GM06990 (cell line): Measurements from ENCODE around the gene COMMD2.

ENCODE experiments used
- DNase-seq: peaks from one replicate; pipeline ENCODE4 v3.0.0-alpha.2; 2011; ENCODE audit not compliant: insufficient read length; ENCODE audit errors: extremely low read depth
- H3K27me3 ChIP-seq: replicated peaks from 2 replicates; pipeline ENCODE4 v1.6.0; 2011; ENCODE audit warnings: low read length; ENCODE audit not compliant: control insufficient read depth, insufficient read depth
- H3K36me3 ChIP-seq: 2 replicates; pipeline ENCODE4 v1.5.1; 2011; ENCODE audit warnings: low read length; ENCODE audit not compliant: control insufficient read depth, insufficient read depth
- H3K4me3 ChIP-seq: replicated peaks from 2 replicates; pipeline ENCODE4 v1.5.1; 2011; ENCODE audit warnings: low read depth, mild to moderate bottlenecking, control low read depth, low read length
- TF ChIP-seq, protein P1 (sequence below): IDR thresholded peaks from 2 replicates; pipeline ENCODE4 v1.5.1; 2011; ENCODE audit warnings: low read length, control low read depth, mild to moderate bottlenecking, inconsistent platforms; ENCODE audit not compliant: insufficient read depth, poor library complexity, severe bottlenecking

COMMD2 gene

DNA sequence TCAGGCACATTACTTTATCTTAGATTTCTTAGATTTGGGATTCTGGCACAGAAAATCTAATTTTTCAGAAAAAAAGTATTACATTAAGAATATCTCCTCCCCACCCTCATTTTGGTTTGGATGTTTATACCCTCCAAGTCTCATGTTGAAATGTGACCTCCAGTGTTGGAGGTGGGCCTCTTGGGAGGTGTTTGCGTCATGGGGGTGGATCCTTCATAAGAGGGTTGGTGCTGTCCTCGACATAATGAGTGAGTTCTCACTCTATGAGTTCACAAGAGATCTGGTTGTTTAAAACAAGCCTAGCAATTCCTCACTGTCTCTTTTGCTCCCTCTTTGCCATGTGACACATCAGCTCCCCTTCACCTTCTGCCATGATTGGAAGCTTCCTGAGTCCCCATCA, 48.8 kb downstream of the COMMD2 start:
- Histone ChIP-seq H3K27me3 (no peaks in the 10 kb centered on the region), H3K36me3 (no peaks in the 10 kb centered on the region), H3K4me3 (no peak overlapping the region)
- no peak for DNase-seq
- TF ChIP-seq, protein P1, sequence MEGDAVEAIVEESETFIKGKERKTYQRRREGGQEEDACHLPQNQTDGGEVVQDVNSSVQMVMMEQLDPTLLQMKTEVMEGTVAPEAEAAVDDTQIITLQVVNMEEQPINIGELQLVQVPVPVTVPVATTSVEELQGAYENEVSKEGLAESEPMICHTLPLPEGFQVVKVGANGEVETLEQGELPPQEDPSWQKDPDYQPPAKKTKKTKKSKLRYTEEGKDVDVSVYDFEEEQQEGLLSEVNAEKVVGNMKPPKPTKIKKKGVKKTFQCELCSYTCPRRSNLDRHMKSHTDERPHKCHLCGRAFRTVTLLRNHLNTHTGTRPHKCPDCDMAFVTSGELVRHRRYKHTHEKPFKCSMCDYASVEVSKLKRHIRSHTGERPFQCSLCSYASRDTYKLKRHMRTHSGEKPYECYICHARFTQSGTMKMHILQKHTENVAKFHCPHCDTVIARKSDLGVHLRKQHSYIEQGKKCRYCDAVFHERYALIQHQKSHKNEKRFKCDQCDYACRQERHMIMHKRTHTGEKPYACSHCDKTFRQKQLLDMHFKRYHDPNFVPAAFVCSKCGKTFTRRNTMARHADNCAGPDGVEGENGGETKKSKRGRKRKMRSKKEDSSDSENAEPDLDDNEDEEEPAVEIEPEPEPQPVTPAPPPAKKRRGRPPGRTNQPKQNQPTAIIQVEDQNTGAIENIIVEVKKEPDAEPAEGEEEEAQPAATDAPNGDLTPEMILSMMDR: no peak

DNA sequence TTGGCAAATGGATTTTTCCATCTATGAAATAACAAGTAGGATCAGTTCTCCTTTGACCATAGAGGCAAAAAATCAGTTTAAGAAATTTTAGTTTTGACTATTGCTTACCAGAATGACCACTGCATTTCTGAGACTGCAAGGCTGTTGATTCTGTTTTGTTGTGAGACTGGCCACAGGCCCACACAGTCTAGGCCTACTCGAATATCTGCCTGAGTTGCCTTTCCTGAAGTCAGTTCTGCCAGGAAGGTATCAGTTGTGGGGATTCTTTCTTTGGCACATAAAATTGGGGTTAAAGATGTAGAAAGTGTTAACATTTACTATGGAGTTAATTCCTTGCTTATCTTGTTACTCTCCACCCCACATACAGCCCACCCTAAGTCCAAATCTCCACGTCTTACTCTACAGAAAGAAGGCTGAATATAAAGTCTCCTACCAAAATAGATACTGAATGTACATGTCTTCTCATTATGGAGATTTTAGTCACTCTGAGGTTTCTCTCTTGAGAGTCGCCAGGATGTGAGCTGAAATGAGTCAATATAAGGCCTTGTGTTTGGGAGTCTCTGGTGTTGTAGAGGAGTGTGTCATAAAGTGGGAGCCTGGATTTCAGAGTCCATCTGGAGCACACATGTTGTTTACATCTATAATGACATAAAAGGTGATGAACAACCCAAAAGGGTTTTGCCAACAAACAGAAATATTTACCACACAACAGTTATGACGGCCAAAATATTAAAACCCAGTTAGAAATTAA, 49.4 kb downstream of the COMMD2 start:
- H3K36me3 ChIP-seq: no peaks in the 10 kb centered on the region
- no peaks in the 10 kb centered on the region for H3K27me3 ChIP-seq
- H3K4me3 ChIP-seq: no peak overlapping the region
- TF ChIP-seq, protein P1: no peak
- no peak for DNase-seq

DNA sequence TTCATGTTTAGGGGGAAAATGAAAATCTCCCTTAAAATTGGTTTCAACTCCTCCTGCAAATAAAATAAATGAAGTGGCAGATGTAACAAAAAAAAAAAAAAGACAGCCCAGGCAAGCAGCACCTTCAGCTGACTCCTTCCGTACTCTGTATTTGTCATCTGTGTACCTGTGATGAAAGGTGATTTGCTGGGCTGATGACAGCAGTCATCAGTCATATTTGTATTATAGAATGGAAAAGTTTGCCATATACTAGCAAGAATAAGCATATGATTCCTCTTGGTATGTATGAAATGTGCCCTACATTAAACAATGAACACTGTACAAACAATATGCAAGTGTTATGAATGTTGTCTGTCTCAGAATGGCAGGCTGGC, 50.3 kb downstream of the COMMD2 start:
- H3K27me3 ChIP-seq: no peaks in the 10 kb centered on the region

DNA sequence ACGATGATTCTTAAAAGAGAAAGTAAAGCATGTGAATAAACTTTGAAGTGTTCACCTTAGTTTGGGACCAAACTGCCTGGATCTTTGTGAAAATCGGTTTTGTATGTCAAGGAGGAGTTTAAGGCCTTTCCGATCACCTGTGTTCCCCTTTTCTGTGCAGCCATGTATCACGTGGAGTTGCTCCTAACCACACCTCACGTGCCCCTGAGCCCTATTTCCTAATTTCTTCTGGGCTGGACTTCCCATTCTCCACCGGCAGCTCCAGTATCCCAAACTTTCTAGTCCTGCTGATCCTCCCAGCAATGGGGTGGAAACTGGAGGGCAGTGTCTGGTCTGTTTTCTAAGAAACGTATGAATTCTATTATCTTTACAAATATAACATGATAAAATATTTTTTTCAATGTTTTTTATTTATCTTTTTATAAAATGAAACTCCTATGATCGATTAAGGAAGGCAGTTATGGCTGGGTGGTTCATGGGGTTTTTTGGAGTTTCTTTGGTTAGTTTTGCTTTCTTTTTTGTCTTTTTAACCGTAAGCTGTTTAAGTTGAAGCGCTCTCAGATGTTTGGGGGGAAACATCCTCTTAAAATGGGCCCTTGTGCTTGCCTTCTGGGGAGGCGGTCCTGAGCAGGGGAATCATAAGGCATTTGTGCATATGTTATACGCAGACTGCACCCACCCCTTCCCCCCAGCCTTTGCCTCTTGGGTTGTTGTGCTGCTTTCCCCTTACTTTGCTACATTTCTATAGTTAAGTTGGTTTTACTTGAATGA, 50.9 kb downstream of the COMMD2 start:
- H3K27me3 ChIP-seq: no peaks in the 10 kb centered on the region
- no peak for DNase-seq
- H3K4me3 ChIP-seq: no peak overlapping the region
- no peaks in the 10 kb centered on the region for H3K36me3 ChIP-seq
- TF ChIP-seq, protein P1: no peak

More for the DNA sequence above, 50.3 kb downstream of the COMMD2 start:
- Histone ChIP-seq H3K4me3 (no peak overlapping the region), H3K36me3 (no peaks in the 10 kb centered on the region)
- TF ChIP-seq, protein P1: no peak
- no peak for DNase-seq
